NCI-H1105 (cell line): ENCODE results near the gene SLC18B1.
"Not testable (repeated sequence)": the region's sequence is repeated elsewhere in the genome, so short reads cannot be mapped to it uniquely, and the experiment has no call there.

Experiments
- DNase-seq: peaks from one replicate; lab custom pipeline; 2025; lab: John Stamatoyannopoulos, UW

SLC18B1 gene

GRCh38 chr6:132798869-132799538 lies 567 bp upstream of the SLC18B1 start:
- DNase-seq, result peak; percentile 70

GRCh38 chr6:132795461-132795860 lies 3.0 kb downstream of the SLC18B1 start:
- DNase-seq, result no peak

- no peak for DNase-seq
Observed at GRCh38 chr6:132792510-132792909, 5.9 kb downstream of the SLC18B1 start.

- no peak for DNase-seq
Observed at GRCh38 chr6:132790450-132790849, 8.0 kb downstream of the SLC18B1 start.

- DNase-seq, result no peak
Observed at GRCh38 chr6:132789396-132789776, 9.1 kb downstream of the SLC18B1 start.

- DNase-seq, result no peak
Observed at GRCh38 chr6:132788658-132789395, 9.6 kb downstream of the SLC18B1 start.

GRCh38 chr6:132785936-132786335 lies 12.5 kb downstream of the SLC18B1 start:
- no peak for DNase-seq

- no peak for DNase-seq
Observed at GRCh38 chr6:132780770-132781371, 17.6 kb downstream of the SLC18B1 start.

GRCh38 chr6:132777881-132778280 lies 20.6 kb downstream of the SLC18B1 start:
- not testable (repeated sequence) for DNase-seq

- DNase-seq, result no peak
Observed at GRCh38 chr6:132768051-132768517, 30.4 kb downstream of the SLC18B1 start.

GRCh38 chr6:132765560-132765959 lies 32.9 kb downstream of the SLC18B1 start:
- no peak for DNase-seq

GRCh38 chr6:132764370-132764769 lies 34.1 kb downstream of the SLC18B1 start:
- no peak for DNase-seq

- DNase-seq, result no peak
Observed at GRCh38 chr6:132763269-132763668, 35.2 kb downstream of the SLC18B1 start.

- DNase-seq, result no peak
Observed at GRCh38 chr6:132760256-132760655, 38.2 kb downstream of the SLC18B1 start.

- DNase-seq, result no peak
Observed at GRCh38 chr6:132758689-132759088, 39.7 kb downstream of the SLC18B1 start.

- DNase-seq, result no peak
Observed at GRCh38 chr6:132752255-132752654, 46.2 kb downstream of the SLC18B1 start.

- no peak for DNase-seq
Observed at GRCh38 chr6:132751828-132752227, 46.6 kb downstream of the SLC18B1 start.

- no peak for DNase-seq
Observed at GRCh38 chr6:132751306-132751705, 47.1 kb downstream of the SLC18B1 start.

GRCh38 chr6:132750455-132751248 lies 47.8 kb downstream of the SLC18B1 start:
- no peak for DNase-seq

- no peak for DNase-seq
Observed at GRCh38 chr6:132749111-132749510, 49.3 kb downstream of the SLC18B1 start.

- no peak for DNase-seq
Observed at GRCh38 chr6:132748446-132748845, 50.0 kb downstream of the SLC18B1 start.

- no peak for DNase-seq
Observed at GRCh38 chr6:132746048-132746447, 52.4 kb downstream of the SLC18B1 start.
